Activated CD4-positive, alpha-beta T cell treated with anti-CD3 and anti-CD28 coated beads for 1 hour (primary cell): ENCODE data around the gene SYNGR2.

Source experiments
- DNase-seq: peaks from one replicate; pipeline ENCODE4 v3.0.0-alpha.2; 2020

Gene SYNGR2

DNA sequence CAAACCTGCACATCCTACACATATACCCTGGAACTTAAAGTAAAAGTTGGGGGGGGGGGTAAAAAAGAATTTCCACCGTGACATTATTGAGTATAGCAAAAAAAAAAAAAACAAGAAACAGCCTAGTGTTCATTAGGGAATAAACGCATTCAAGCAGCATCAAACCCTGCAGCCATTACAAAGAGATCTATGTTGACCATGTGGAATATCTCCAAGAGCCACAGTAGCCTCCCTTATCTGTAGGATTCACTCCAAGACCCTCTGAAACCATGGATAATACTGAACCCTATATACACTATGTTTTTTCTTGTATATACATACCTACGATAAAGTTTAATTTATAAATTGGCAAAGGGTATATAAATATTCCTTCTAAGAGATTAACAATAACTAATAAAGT lies 40.1 kb downstream of the SYNGR2 start:
- DNase-seq: no peak

DNA sequence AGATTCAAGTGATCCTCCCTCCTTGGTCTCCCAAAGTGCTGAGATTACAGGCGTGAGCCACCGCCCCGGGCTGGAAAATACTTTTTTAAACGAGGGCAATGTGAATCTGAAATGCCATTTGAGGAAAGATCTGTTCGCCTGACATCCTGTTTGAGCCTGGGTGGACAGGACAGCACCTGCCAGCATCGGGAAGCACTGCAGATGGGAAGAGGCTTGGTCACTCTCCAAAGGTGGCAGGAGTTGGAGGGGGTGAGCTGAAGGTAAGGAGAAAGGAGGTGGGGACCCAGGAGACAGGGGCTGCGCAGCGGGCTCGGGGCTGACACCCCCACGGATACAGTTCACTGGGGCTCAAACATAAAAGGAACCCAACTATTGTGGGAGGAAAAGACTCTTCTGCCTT lies 41.7 kb downstream of the SYNGR2 start:
- no peak for DNase-seq

DNA sequence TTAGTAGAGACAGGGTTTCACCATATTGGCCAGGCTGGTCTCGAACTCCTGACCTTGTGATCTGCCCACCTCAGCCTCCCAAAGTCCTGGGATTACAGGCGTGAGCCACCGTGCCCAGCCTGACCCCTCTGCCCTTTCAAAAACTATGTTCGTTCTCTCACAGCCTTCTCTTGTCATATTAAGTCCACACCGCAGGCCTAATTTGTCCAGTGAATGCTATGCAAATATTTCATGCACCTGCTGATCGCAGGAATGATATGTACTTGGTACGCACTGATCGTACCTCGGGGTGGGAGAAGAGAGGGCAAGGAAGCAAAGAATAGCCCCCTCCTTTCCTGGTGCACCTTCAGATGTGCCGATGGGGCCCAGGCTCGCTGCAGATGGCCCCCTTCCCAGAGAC lies 42.7 kb downstream of the SYNGR2 start:
- no peak for DNase-seq

DNA sequence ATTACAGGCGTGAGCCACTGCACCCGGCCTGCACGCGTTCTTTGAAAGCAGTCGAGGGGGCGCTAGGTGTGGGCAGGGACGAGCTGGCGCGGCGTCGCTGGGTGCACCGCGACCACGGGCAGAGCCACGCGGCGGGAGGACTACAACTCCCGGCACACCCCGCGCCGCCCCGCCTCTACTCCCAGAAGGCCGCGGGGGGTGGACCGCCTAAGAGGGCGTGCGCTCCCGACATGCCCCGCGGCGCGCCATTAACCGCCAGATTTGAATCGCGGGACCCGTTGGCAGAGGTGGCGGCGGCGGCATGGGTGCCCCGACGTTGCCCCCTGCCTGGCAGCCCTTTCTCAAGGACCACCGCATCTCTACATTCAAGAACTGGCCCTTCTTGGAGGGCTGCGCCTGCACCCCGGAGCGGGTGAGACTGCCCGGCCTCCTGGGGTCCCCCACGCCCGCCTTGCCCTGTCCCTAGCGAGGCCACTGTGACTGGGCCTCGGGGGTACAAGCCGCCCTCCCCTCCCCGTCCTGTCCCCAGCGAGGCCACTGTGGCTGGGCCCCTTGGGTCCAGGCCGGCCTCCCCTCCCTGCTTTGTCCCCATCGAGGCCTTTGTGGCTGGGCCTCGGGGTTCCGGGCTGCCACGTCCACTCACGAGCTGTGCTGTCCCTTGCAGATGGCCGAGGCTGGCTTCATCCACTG lies 45.8 kb downstream of the SYNGR2 start, which contains the start of gene BIRC5:
Gene BIRC5, plus strand, starts transcription at position 238 of the 690 bp plus-strand sequence. Its CDS starts 64 bp downstream, at position 302.
- peak; percentile 84 for DNase-seq

DNA sequence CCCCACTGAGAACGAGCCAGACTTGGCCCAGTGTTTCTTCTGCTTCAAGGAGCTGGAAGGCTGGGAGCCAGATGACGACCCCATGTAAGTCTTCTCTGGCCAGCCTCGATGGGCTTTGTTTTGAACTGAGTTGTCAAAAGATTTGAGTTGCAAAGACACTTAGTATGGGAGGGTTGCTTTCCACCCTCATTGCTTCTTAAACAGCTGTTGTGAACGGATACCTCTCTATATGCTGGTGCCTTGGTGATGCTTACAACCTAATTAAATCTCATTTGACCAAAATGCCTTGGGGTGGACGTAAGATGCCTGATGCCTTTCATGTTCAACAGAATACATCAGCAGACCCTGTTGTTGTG lies 46.3 kb downstream of the SYNGR2 start:
- DNase-seq: no peak

DNA sequence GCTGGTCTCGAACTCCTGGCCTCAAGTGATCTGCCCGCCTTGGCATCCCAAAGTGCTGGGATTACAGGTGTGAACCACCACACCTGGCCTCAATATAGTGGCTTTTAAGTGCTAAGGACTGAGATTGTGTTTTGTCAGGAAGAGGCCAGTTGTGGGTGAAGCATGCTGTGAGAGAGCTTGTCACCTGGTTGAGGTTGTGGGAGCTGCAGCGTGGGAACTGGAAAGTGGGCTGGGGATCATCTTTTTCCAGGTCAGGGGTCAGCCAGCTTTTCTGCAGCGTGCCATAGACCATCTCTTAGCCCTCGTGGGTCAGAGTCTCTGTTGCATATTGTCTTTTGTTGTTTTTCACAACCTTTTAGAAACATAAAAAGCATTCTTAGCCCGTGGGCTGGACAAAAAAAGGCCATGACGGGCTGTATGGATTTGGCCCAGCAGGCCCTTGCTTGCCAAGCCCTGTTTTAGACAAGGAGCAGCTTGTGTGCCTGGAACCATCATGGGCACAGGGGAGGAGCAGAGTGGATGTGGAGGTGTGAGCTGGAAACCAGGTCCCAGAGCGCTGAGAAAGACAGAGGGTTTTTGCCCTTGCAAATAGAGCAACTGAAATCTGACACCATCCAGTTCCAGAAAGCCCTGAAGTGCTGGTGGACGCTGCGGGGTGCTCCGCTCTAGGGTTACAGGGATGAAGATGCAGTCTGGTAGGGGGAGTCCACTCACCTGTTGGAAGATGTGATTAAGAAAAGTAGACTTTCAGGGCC lies 51.2 kb downstream of the SYNGR2 start:
- no peak for DNase-seq
